K562 (cell line): Measurements from ENCODE around the gene CAPN5. TPM values are rescaled to one million over a fixed set of nuclear protein-coding genes. Genes with fewer than 3 reads are reported as not detected.

ENCODE experiments used
- BMI1 ChIP-seq: fragments of 150-350 bp; IDR thresholded peaks from 2 replicates; pipeline ENCODE4 v1.6.1; 2014; ENCODE audit warnings: low read length
- CBFA2T2 ChIP-seq: fragments of 450-650 bp; conservative IDR thresholded peaks from 2 replicates; pipeline ENCODE4 v1.6.1; 2017; ENCODE audit warnings: mild to moderate bottlenecking
- FOXK2 ChIP-seq, 2 experiments: fragments of 450-650 bp; IDR thresholded peaks in 1 of 2; conservative IDR thresholded peaks in 1 of 2; 2 replicates each; pipeline ENCODE4 v1.6.1; 2016; ENCODE audit warnings: low read depth in 2 of 2, mild to moderate bottlenecking in 1 of 2
- SRF ChIP-seq, 2 experiments: fragments of 250-450, 450-650 bp in 1 of 2; sonication (Bioruptor Pico) in 1 of 2; sonication (generic) in 1 of 2; formaldehyde crosslinking; IDR thresholded peaks; 2 replicates each; pipeline versions ENCODE4 v1.5.0 to v1.5.1; 2020 to 2022; ENCODE audit warnings: mild to moderate bottlenecking in 1 of 2, missing genetic modification reagents in 1 of 2
- U2AF1 ChIP-seq: fragments of 200-400 bp; formaldehyde crosslinking; optimal IDR thresholded peaks from 2 replicates; pipeline ENCODE3; 2017; ENCODE audit warnings: mild to moderate bottlenecking, low read depth, low read length, moderate library complexity
- polyA plus RNA-seq, 8 experiments: library from polyadenylated mRNA; depleted of rRNA in 4 of 8; stranded (reverse) in 5 of 8; unstranded in 3 of 8; fragments of >200 nt; fragmentation: Nextera tagmentation in 2 of 8; fragmentation: Illumina TruSeq in 1 of 8; extraction: Ambion mirVana in 2 of 8; extraction: Trizol in 1 of 8; gene quantifications; 2 replicates each; pipeline versions ENCODE4 v1.2.1 to v1.2.3, GENCODE V29; 2011 to 2014; ENCODE audit warnings: inconsistent platforms in 1 of 8, missing spikeins in 1 of 8
- total RNA-seq, 7 experiments: library from RNA; depleted of rRNA in 6 of 7; stranded (reverse); fragments of >200 nt in 6 of 7; fragmentation: Illumina TruSeq in 2 of 7; extraction: Trizol in 2 of 7; gene quantifications; 2 replicates each; pipeline versions ENCODE4 v1.2.1 to v1.2.3, GENCODE V29; 2011 to 2021; ENCODE audit warnings: low replicate concordance in 1 of 7
- TF ChIP-seq, protein P1 (sequence below), 2 experiments: fragments of 450-650 bp in 1 of 2; sonication (generic) in 1 of 2; formaldehyde crosslinking in 1 of 2; IDR thresholded peaks; 2 replicates each; pipeline versions ENCODE4 v1.7.1 to v1.9.0; 2016 to 2022; ENCODE audit warnings: inconsistent platforms in 1 of 2, mild to moderate bottlenecking in 1 of 2, missing genetic modification reagents in 1 of 2
- TF ChIP-seq, protein P2 (sequence below): IDR thresholded peaks from 2 replicates; pipeline ENCODE4 v1.6.1; 2014; ENCODE audit warnings: antibody characterized with exemption
- TF ChIP-seq, protein P3 (sequence below): fragments of 450-650 bp; formaldehyde crosslinking; conservative IDR thresholded peaks from 2 replicates; pipeline ENCODE4 v1.4.0; 2022; ENCODE audit warnings: mild to moderate bottlenecking, missing genetic modification characterization
- TF ChIP-seq, protein P4 (sequence below), 2 experiments: fragments of 450-650 bp; conservative IDR thresholded peaks; 2 replicates each; pipeline ENCODE4 v1.6.1; 2017; ENCODE audit warnings: mild to moderate bottlenecking in 2 of 2, moderate library complexity in 2 of 2

Gene CAPN5
- total and polyA plus RNA-seq, 9 of the 15 experiments (the other 6 are each of a cell fraction or from before 2014, with no cell fraction given): 0.04 to 0.44 (median 0.14) TPM; not detected in 2

DNA sequence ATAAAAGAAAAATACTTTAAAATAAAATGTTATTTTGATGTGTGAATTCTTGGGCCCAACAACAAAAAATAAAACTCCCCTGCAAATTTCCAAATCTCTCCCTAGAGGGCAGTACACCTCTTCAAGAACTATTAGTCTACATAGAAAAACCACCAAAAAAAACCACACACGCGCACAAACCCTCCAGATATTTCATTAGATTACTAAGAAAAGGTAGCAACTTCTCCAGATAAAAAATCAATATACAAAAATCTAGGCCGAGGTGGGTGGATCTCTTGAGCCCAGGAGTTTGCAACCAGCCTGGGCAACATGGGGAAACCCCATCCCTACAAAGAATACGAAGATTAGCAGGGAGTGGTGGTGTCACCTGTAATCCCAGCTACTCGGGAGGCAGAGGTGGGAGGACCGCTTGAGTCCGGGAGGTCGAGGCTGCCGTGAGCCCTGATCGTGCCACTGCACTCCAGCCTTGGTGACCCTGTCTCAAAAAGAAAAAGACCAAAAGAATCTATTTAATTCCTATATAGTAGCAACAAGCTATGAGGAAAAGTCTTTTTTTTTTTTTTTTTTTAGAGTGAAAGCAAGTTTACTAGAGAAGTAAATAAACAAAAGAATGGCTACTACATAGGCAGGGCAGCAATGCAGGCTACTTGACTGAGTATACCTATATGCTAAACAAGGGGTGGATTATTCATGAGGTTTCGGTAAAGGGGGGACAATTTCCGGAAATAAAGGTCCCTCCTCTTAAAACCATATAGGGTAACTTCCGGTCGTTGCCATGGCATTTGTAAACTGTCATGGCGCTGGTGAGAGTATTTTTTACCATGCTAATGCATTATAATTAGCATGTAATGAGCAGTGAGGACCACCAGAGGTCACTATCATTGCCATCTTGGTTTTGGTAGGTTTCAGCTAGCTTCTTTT lies 19.5 kb upstream of the CAPN5 start (continued):
- TF ChIP-seq, protein P1, sequence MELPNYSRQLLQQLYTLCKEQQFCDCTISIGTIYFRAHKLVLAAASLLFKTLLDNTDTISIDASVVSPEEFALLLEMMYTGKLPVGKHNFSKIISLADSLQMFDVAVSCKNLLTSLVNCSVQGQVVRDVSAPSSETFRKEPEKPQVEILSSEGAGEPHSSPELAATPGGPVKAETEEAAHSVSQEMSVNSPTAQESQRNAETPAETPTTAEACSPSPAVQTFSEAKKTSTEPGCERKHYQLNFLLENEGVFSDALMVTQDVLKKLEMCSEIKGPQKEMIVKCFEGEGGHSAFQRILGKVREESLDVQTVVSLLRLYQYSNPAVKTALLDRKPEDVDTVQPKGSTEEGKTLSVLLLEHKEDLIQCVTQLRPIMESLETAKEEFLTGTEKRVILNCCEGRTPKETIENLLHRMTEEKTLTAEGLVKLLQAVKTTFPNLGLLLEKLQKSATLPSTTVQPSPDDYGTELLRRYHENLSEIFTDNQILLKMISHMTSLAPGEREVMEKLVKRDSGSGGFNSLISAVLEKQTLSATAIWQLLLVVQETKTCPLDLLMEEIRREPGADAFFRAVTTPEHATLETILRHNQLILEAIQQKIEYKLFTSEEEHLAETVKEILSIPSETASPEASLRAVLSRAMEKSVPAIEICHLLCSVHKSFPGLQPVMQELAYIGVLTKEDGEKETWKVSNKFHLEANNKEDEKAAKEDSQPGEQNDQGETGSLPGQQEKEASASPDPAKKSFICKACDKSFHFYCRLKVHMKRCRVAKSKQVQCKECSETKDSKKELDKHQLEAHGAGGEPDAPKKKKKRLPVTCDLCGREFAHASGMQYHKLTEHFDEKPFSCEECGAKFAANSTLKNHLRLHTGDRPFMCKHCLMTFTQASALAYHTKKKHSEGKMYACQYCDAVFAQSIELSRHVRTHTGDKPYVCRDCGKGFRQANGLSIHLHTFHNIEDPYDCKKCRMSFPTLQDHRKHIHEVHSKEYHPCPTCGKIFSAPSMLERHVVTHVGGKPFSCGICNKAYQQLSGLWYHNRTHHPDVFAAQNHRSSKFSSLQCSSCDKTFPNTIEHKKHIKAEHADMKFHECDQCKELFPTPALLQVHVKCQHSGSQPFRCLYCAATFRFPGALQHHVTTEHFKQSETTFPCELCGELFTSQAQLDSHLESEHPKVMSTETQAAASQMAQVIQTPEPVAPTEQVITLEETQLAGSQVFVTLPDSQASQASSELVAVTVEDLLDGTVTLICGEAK (IDR thresholded peaks at IDR 0.05): peak; percentile 85
- TF ChIP-seq, protein P1 (CRISPR knock-in tag; IDR thresholded peaks at IDR 0.05): no peak
- TF ChIP-seq, protein P2, sequence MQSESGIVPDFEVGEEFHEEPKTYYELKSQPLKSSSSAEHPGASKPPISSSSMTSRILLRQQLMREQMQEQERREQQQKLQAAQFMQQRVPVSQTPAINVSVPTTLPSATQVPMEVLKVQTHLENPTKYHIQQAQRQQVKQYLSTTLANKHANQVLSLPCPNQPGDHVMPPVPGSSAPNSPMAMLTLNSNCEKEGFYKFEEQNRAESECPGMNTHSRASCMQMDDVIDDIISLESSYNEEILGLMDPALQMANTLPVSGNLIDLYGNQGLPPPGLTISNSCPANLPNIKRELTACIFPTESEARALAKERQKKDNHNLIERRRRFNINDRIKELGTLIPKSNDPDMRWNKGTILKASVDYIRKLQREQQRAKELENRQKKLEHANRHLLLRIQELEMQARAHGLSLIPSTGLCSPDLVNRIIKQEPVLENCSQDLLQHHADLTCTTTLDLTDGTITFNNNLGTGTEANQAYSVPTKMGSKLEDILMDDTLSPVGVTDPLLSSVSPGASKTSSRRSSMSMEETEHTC: no peak
- no peak for TF ChIP-seq CBFA2T2
- TF ChIP-seq, protein P3, sequence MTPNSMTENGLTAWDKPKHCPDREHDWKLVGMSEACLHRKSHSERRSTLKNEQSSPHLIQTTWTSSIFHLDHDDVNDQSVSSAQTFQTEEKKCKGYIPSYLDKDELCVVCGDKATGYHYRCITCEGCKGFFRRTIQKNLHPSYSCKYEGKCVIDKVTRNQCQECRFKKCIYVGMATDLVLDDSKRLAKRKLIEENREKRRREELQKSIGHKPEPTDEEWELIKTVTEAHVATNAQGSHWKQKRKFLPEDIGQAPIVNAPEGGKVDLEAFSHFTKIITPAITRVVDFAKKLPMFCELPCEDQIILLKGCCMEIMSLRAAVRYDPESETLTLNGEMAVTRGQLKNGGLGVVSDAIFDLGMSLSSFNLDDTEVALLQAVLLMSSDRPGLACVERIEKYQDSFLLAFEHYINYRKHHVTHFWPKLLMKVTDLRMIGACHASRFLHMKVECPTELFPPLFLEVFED (CRISPR knock-in tag): no peak
- no peak for TF ChIP-seq U2AF1
- peak in 1 of 2 experiments; percentile 34; a peak in 3 of 4 replicates for TF ChIP-seq FOXK2 (conservative IDR thresholded peaks at IDR 0.05 in 1 of 2, IDR thresholded peaks at IDR 0.05 in 1 of 2; ENCODE audit: low read depth in 2 of 2)
- TF ChIP-seq SRF (CRISPR knock-in tag; IDR thresholded peaks at IDR 0.05): peak; percentile 99 to 100
- peak; percentile 98 for TF ChIP-seq BMI1
- TF ChIP-seq, protein P4, sequence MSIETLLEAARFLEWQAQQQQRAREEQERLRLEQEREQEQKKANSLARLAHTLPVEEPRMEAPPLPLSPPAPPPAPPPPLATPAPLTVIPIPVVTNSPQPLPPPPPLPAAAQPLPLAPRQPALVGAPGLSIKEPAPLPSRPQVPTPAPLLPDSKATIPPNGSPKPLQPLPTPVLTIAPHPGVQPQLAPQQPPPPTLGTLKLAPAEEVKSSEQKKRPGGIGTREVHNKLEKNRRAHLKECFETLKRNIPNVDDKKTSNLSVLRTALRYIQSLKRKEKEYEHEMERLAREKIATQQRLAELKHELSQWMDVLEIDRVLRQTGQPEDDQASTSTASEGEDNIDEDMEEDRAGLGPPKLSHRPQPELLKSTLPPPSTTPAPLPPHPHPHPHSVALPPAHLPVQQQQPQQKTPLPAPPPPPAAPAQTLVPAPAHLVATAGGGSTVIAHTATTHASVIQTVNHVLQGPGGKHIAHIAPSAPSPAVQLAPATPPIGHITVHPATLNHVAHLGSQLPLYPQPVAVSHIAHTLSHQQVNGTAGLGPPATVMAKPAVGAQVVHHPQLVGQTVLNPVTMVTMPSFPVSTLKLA (conservative IDR thresholded peaks at IDR 0.05): peak in 1 of 2 experiments; percentile 43; a peak in 1 of 4 replicates
